HCT116 (cell line): Measurements from ENCODE around the gene RPN1. TPM values are rescaled to one million over a fixed set of nuclear protein-coding genes. Genes with fewer than 3 reads are reported as not detected.

Experiments
- ATAC-seq: fragments of 200-7000 bp; cut with Tn5 transposase; 2 replicates; pipeline ENCODE4 v1.9.1; 2020; ENCODE audit warnings: mild to moderate bottlenecking, moderate library complexity
- BruUV-seq: library from RNA; stranded (reverse); fragments of 400-500 nt; replicated peaks from 2 replicates; lab custom pipeline; 2021; lab: Mats Ljungman, UMichigan
- CTCF ChIA-PET: fragments of 300-600 bp; sonication (Branson Sonifier 250); formaldehyde crosslinking; loops from one replicate; lab custom pipeline; 2021; ENCODE audit warnings: antibody characterized with exemption; lab: Charles Lee
- POLR2A ChIA-PET: fragments of 300-600, 350-600 bp; sonication (Branson Sonifier 250); formaldehyde crosslinking; loops from one replicate; lab custom pipeline; 2021; ENCODE audit warnings: antibody characterized with exemption; lab: Charles Lee
- RAD21 ChIA-PET, 2 experiments: fragments of 300-600 bp; sonication (Branson Sonifier 250); formaldehyde crosslinking; loops; one replicate each; lab custom pipeline; 2023; ENCODE audit warnings: low total read pairs in 2 of 2; ENCODE audit not compliant: uncharacterized antibody in 2 of 2, unreplicated experiment in 2 of 2, low non-redundant PET in 1 of 2; lab: Charles Lee
- DNase-seq: peaks from one replicate; pipeline ENCODE4 v3.0.0-alpha.2; 2010; ENCODE audit warnings: low read depth, low spot score
- H2AFZ ChIP-seq: fragments of 200-600 bp; shearing (Covaris generic), sonication (generic); 2 replicates; pipeline ENCODE4 v1.6.1; 2017; ENCODE audit warnings: low read depth, mixed run types, mixed read lengths, antibody characterized with exemption, low read length; ENCODE audit not compliant: poor library complexity, severe bottlenecking
- H3K27ac ChIP-seq: 2 replicates; pipeline ENCODE4 v1.5.1; 2012; ENCODE audit warnings: low read depth, low read length
- H3K27me3 ChIP-seq: fragments of 200-600 bp; sonication (generic); 2 replicates; pipeline ENCODE4 v1.6.1; 2016; ENCODE audit warnings: mixed run types, low read length, mixed read lengths; ENCODE audit not compliant: insufficient read depth
- H3K36me3 ChIP-seq, 2 experiments: fragments of 200-500 bp in 1 of 2; fragments of 200-600 bp in 1 of 2; sonication (Bioruptor generic) in 1 of 2; sonication (generic) in 1 of 2; 2 replicates each; pipeline versions ENCODE4 v1.5.1 to v1.6.1; 2014 to 2016; ENCODE audit warnings: low read length in 2 of 2, inconsistent platforms in 1 of 2, mixed read lengths in 1 of 2, mixed run types in 1 of 2; ENCODE audit not compliant: insufficient read depth in 2 of 2, control insufficient read depth in 1 of 2
- H3K4me1 ChIP-seq, 2 experiments: fragments of 200-600 bp in 1 of 2; sonication (generic) in 1 of 2; 2 replicates each; pipeline versions ENCODE4 v1.5.1 to v1.6.1; 2012 to 2017; ENCODE audit warnings: low read length in 2 of 2, inconsistent platforms in 1 of 2, mild to moderate bottlenecking in 1 of 2, mixed read lengths in 1 of 2, mixed run types in 1 of 2, moderate library complexity in 1 of 2; ENCODE audit not compliant: insufficient read depth in 2 of 2, control insufficient read depth in 1 of 2
- H3K4me2 ChIP-seq: fragments of 200-600 bp; sonication (generic); 2 replicates; pipeline ENCODE4 v1.6.1; 2017; ENCODE audit warnings: mixed run types, low read length, mixed read lengths
- H3K4me3 ChIP-seq, 2 experiments: fragments of 200-600 bp in 1 of 2; sonication (generic) in 1 of 2; replicated peaks in 1 of 2; 2 replicates each; pipeline ENCODE4 v1.5.1; 2011 to 2016; ENCODE audit warnings: low read length in 2 of 2, control low read depth in 1 of 2, low read depth in 1 of 2, mild to moderate bottlenecking in 1 of 2, mixed read lengths in 1 of 2, mixed run types in 1 of 2
- H3K79me2 ChIP-seq: fragments of 200-600 bp; sonication (generic); 2 replicates; pipeline ENCODE4 v1.6.1; 2017; ENCODE audit warnings: mild to moderate bottlenecking, mixed run types, low read length, moderate library complexity, mixed read lengths; ENCODE audit not compliant: insufficient read depth
- H3K9ac ChIP-seq: fragments of 200-600 bp; sonication (generic); 2 replicates; pipeline ENCODE4 v1.6.1; 2016; ENCODE audit warnings: low read length, mixed read lengths
- H3K9me2 ChIP-seq: fragments of 200-600 bp; sonication (generic), shearing (Covaris generic); 2 replicates; pipeline ENCODE4 v1.6.1; 2017; ENCODE audit warnings: mixed run types, mild to moderate bottlenecking, moderate library complexity; ENCODE audit not compliant: insufficient read depth
- H3K9me3 ChIP-seq, 2 experiments: fragments of 200-500 bp in 1 of 2; fragments of 200-600 bp in 1 of 2; sonication (Bioruptor generic) in 1 of 2; sonication (generic) in 1 of 2; 2 replicates each; pipeline ENCODE4 v1.6.1; 2014 to 2017; ENCODE audit warnings: low read length in 2 of 2, mixed read lengths in 2 of 2, inconsistent platforms in 1 of 2, low read depth in 1 of 2, mild to moderate bottlenecking in 1 of 2, mixed run types in 1 of 2, moderate library complexity in 1 of 2; ENCODE audit not compliant: control insufficient read depth in 1 of 2, insufficient read depth in 1 of 2
- H4K20me1 ChIP-seq: fragments of 200-600 bp; sonication (generic), shearing (Covaris generic); 2 replicates; pipeline ENCODE4 v1.6.1; 2017; ENCODE audit warnings: mixed run types, mild to moderate bottlenecking, moderate library complexity; ENCODE audit not compliant: insufficient read depth
- CBX3 ChIP-seq: IDR thresholded peaks from 2 replicates; pipeline ENCODE4 v1.6.1; 2012; ENCODE audit warnings: low read depth
- EGR1 ChIP-seq: IDR thresholded peaks from 2 replicates; pipeline ENCODE4 v1.6.1; 2012; ENCODE audit warnings: low read depth
- POLR2AphosphoS5 ChIP-seq: IDR thresholded peaks from 2 replicates; pipeline ENCODE4 v1.6.1; 2011; ENCODE audit warnings: mild to moderate bottlenecking, low read depth, low read length, moderate library complexity
- RAD21 ChIP-seq: IDR thresholded peaks from 2 replicates; pipeline ENCODE4 v1.6.1; 2012; ENCODE audit warnings: low read depth, mild to moderate bottlenecking
- SP1 ChIP-seq: IDR thresholded peaks from 2 replicates; pipeline ENCODE4 v1.6.1; 2012; ENCODE audit warnings: low read depth
- YY1 ChIP-seq: IDR thresholded peaks from 2 replicates; pipeline ENCODE4 v1.6.1; 2011; ENCODE audit warnings: low read length, low read depth, moderate library complexity, mild to moderate bottlenecking; ENCODE audit not compliant: insufficient replicate concordance; ENCODE audit errors: extremely low read depth
- ZNF274 ChIP-seq: fragments of 200-500 bp; sonication (Bioruptor generic); IDR thresholded peaks from 2 replicates; pipeline ENCODE4 v1.6.1; 2014; ENCODE audit warnings: mild to moderate bottlenecking, low read depth, low read length, inconsistent platforms
- intact Hi-C: fragments of 100-400 bp; cut with micrococcal nuclease; formaldehyde crosslinking; loops from 2 replicates; pipeline ENCODE4 v1.10.0; 2022
- total RNA-seq: library from RNA; stranded (reverse); gene quantifications from one replicate; pipeline ENCODE4 v1.2.1, GENCODE V29; 2021; ENCODE audit not compliant: unreplicated experiment
- TF ChIP-seq, protein P1 (sequence below): IDR thresholded peaks from 2 replicates; pipeline ENCODE4 v1.6.1; 2012
- TF ChIP-seq, protein P2 (sequence below): IDR thresholded peaks from 2 replicates; pipeline ENCODE4 v1.6.1; 2012
- TF ChIP-seq, protein P3 (sequence below): IDR thresholded peaks from 2 replicates; pipeline ENCODE4 v1.6.1; 2012; ENCODE audit warnings: low read depth
- TF ChIP-seq, protein P4 (sequence below), 3 experiments: fragments of 200-600 bp in 1 of 3; sonication (generic) in 1 of 3; IDR thresholded peaks in 2 of 3; conservative IDR thresholded peaks in 1 of 3; 2 replicates each; pipeline ENCODE4 v1.5.1; 2012 to 2017; ENCODE audit warnings: low read depth in 2 of 3, low read length in 2 of 3, antibody characterized with exemption in 1 of 3, borderline replicate concordance in 1 of 3, control low read depth in 1 of 3, mild to moderate bottlenecking in 1 of 3, mixed read lengths in 1 of 3, mixed run types in 1 of 3, moderate library complexity in 1 of 3; ENCODE audit not compliant: insufficient read depth in 1 of 3

Gene RPN1
- total RNA-seq, 1 experiment from 2014 or later: 218 TPM

DNA sequence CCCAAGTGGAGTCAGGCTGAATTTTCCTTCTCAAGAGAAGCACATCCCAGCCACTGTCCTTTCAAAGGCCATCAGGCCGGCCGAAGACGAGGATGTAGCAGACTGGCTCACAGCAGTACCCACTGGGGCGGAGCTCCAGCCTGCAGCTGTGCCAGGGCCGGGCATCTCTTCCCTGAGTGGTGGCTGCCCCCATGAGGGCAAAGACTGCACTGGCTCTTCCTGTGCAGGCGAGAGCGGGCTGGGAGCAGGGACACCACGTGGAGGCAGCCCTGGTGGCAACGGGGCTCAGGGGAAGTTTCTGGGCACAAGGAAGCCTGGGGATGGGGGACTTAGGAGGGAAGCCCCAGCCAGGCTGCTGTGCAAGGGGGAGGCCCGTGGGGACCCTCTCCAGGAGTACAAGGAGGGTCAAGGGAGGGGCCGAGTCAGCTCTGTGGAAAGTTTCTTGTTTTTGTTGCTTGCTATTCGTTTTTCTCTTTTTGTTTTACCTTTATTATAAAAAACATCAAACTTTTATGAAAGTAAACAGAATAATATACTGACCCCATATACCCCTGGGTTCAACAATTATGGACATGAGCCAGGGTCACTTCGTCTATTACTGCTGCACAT, 66.1 kb downstream of the RPN1 start:
- ChIA-PET CTCF (interaction anchor here (0.6 to 2.5 kb wide), 19 partner anchors 12 to 509 kb away, joined by 3 to 18 read pairs (median 4); no protein-coding TSS in a partner anchor), POLR2A (no interaction called here), RAD21 (interaction anchor here (0.6 to 1.3 kb wide), 4 partner anchors 158 to 1019 kb away, joined by 3 to 7 read pairs (median 4); no protein-coding TSS in a partner anchor)

More for the DNA sequence above, 66.1 kb downstream of the RPN1 start:
- Histone ChIP-seq H3K9ac (no peak overlapping the region; the same call in 1 of the 2 replicates), H3K27me3 (no peaks in the 10 kb centered on the region), H3K4me1 (peaks cover 0 to 10% of the 10 kb centered on the region in 2 experiments; a peak in 1 of 4 replicates), H3K27ac (no peak overlapping the region), H3K79me2 (no peaks in the 10 kb centered on the region), H2AFZ (peak overlapping the region; percentile 60), H3K36me3 (no peaks in the 10 kb centered on the region), H3K9me3 (peaks cover 0 to 5% of the 10 kb centered on the region in 2 experiments; a peak in 1 of 4 replicates), H4K20me1 (no peaks in the 10 kb centered on the region), H3K4me3 (no peak overlapping the region), H3K4me2 (peak overlapping the region; percentile 34; the same call in 1 of the 2 replicates), H3K9me2 (no peaks in the 10 kb centered on the region)
- peak; percentile 100 for ATAC-seq
- TF ChIP-seq POLR2AphosphoS5: 0 out of 2 replicates have a peak, but pooled peaks have one; percentile 20
- TF ChIP-seq RAD21: peak; percentile 99
- peak; percentile 63; the same call in 1 of the 2 replicates for TF ChIP-seq CBX3
- TF ChIP-seq ZNF274: no peak
- TF ChIP-seq SP1: no peak
- TF ChIP-seq, protein P1, sequence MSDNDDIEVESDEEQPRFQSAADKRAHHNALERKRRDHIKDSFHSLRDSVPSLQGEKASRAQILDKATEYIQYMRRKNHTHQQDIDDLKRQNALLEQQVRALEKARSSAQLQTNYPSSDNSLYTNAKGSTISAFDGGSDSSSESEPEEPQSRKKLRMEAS: peak; percentile 96
- TF ChIP-seq, protein P2, sequence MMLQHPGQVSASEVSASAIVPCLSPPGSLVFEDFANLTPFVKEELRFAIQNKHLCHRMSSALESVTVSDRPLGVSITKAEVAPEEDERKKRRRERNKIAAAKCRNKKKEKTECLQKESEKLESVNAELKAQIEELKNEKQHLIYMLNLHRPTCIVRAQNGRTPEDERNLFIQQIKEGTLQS: no peak
- TF ChIP-seq, protein P3, sequence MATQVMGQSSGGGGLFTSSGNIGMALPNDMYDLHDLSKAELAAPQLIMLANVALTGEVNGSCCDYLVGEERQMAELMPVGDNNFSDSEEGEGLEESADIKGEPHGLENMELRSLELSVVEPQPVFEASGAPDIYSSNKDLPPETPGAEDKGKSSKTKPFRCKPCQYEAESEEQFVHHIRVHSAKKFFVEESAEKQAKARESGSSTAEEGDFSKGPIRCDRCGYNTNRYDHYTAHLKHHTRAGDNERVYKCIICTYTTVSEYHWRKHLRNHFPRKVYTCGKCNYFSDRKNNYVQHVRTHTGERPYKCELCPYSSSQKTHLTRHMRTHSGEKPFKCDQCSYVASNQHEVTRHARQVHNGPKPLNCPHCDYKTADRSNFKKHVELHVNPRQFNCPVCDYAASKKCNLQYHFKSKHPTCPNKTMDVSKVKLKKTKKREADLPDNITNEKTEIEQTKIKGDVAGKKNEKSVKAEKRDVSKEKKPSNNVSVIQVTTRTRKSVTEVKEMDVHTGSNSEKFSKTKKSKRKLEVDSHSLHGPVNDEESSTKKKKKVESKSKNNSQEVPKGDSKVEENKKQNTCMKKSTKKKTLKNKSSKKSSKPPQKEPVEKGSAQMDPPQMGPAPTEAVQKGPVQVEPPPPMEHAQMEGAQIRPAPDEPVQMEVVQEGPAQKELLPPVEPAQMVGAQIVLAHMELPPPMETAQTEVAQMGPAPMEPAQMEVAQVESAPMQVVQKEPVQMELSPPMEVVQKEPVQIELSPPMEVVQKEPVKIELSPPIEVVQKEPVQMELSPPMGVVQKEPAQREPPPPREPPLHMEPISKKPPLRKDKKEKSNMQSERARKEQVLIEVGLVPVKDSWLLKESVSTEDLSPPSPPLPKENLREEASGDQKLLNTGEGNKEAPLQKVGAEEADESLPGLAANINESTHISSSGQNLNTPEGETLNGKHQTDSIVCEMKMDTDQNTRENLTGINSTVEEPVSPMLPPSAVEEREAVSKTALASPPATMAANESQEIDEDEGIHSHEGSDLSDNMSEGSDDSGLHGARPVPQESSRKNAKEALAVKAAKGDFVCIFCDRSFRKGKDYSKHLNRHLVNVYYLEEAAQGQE: no peak
- TF ChIP-seq EGR1: no peak
- peak; percentile 55 for TF ChIP-seq YY1
- TF ChIP-seq, protein P4, sequence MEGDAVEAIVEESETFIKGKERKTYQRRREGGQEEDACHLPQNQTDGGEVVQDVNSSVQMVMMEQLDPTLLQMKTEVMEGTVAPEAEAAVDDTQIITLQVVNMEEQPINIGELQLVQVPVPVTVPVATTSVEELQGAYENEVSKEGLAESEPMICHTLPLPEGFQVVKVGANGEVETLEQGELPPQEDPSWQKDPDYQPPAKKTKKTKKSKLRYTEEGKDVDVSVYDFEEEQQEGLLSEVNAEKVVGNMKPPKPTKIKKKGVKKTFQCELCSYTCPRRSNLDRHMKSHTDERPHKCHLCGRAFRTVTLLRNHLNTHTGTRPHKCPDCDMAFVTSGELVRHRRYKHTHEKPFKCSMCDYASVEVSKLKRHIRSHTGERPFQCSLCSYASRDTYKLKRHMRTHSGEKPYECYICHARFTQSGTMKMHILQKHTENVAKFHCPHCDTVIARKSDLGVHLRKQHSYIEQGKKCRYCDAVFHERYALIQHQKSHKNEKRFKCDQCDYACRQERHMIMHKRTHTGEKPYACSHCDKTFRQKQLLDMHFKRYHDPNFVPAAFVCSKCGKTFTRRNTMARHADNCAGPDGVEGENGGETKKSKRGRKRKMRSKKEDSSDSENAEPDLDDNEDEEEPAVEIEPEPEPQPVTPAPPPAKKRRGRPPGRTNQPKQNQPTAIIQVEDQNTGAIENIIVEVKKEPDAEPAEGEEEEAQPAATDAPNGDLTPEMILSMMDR (IDR thresholded peaks at IDR 0.05 in 2 of 3, conservative IDR thresholded peaks at IDR 0.05 in 1 of 3; ENCODE audit: borderline replicate concordance in 1 of 3, insufficient read depth in 1 of 3, low read depth in 2 of 3, low read length in 2 of 3): peak; percentile 89 to 97 (median 91)
- peak; percentile 68 for DNase-seq
- intact Hi-C loops: loop anchor here (1.0 to 5.0 kb wide), 5 partner anchors 158 to 487 kb away; no protein-coding TSS in a partner anchor
- BruUV-seq: no TSS peak
